K562 (cell line): ENCODE data around the gene COPE. TPM values are rescaled to one million over a fixed set of nuclear protein-coding genes. Genes with fewer than 3 reads are reported as not detected.

Source experiments
- C11orf30 ChIP-seq: fragments of 450-650 bp; IDR thresholded peaks from 2 replicates; pipeline ENCODE4 v1.6.1; 2016; ENCODE audit warnings: low read depth, mild to moderate bottlenecking
- CCNT2 ChIP-seq: IDR thresholded peaks from 2 replicates; pipeline ENCODE4 v1.6.1; 2011; ENCODE audit warnings: borderline replicate concordance, low read depth, mild to moderate bottlenecking, moderate library complexity, mixed read lengths, low read length; ENCODE audit not compliant: insufficient read length; ENCODE audit errors: extremely low read depth
- DACH1 ChIP-seq: fragments of 450-650 bp; IDR thresholded peaks from 2 replicates; pipeline ENCODE4 v1.6.1; 2018; ENCODE audit not compliant: partially characterized antibody
- GTF2E2 ChIP-seq: fragments of 200-800 bp; sonication (Bioruptor generic); IDR thresholded peaks from 2 replicates; pipeline ENCODE4 v1.6.1; 2016; ENCODE audit warnings: missing genetic modification characterization, missing compliant biosample characterization
- HNRNPLL ChIP-seq: fragments of 200-400 bp; formaldehyde crosslinking; IDR thresholded peaks from 2 replicates; pipeline ENCODE4 v1.6.1; 2017; ENCODE audit warnings: low read length, low read depth, mild to moderate bottlenecking; ENCODE audit not compliant: poor library complexity, severe bottlenecking
- HSF4 ChIP-seq: fragments of 250-450 bp; sonication (Bioruptor Pico); IDR thresholded peaks from 2 replicates; pipeline ENCODE4 v2.1.2; 2022; ENCODE audit warnings: mild to moderate bottlenecking, moderate library complexity, borderline replicate concordance
- JUNB ChIP-seq: fragments of 450-650 bp; formaldehyde crosslinking; conservative IDR thresholded peaks from 2 replicates; pipeline ENCODE4 v1.4.0; 2020; ENCODE audit warnings: mild to moderate bottlenecking
- KDM5B ChIP-seq: fragments of 200-600 bp; sonication (generic); IDR thresholded peaks from 2 replicates; pipeline ENCODE4 v1.6.1; 2012; ENCODE audit warnings: low read depth, mild to moderate bottlenecking, moderate library complexity, low read length, control low read depth, inconsistent platforms; ENCODE audit not compliant: insufficient replicate concordance
- KHSRP ChIP-seq: fragments of 450-650 bp; IDR thresholded peaks from 2 replicates; pipeline ENCODE4 v1.6.1; 2017
- MAFG ChIP-seq: fragments of 450-650 bp; conservative IDR thresholded peaks from 2 replicates; pipeline ENCODE4 v1.6.1; 2016; ENCODE audit warnings: missing genetic modification characterization, missing compliant biosample characterization
- MCM2 ChIP-seq: fragments of 450-650 bp; IDR thresholded peaks from 2 replicates; pipeline ENCODE4 v1.6.1; 2017; ENCODE audit warnings: low read depth, mild to moderate bottlenecking
- PCBP1 ChIP-seq: fragments of 200-400 bp; formaldehyde crosslinking; IDR thresholded peaks from 2 replicates; pipeline ENCODE4 v1.6.1; 2018; ENCODE audit warnings: mild to moderate bottlenecking, low read depth, low read length; ENCODE audit not compliant: poor library complexity, severe bottlenecking
- PHB2 ChIP-seq: fragments of 450-650 bp; IDR thresholded peaks from 2 replicates; pipeline ENCODE4 v1.6.1; 2017; ENCODE audit warnings: low read depth
- RHOXF2B ChIP-seq: fragments of 250-450 bp; sonication (Bioruptor Pico); conservative IDR thresholded peaks from 2 replicates; pipeline ENCODE4 v1.5.1; 2021
- SIX5 ChIP-seq, 2 experiments: IDR thresholded peaks; 2 replicates each; pipeline ENCODE4 v1.6.1; 2011; ENCODE audit warnings: low read length in 2 of 2, borderline replicate concordance in 1 of 2, low read depth in 1 of 2, mild to moderate bottlenecking in 1 of 2, moderate library complexity in 1 of 2; ENCODE audit not compliant: insufficient read depth in 1 of 2
- STAT5A ChIP-seq: IDR thresholded peaks from 2 replicates; pipeline ENCODE4 v1.6.1; 2012; ENCODE audit warnings: low read length, inconsistent platforms, borderline replicate concordance
- ZKSCAN3 ChIP-seq: fragments of 250-450 bp; sonication (Bioruptor Pico); IDR thresholded peaks from 2 replicates; pipeline ENCODE4 v1.4.0; 2020
- ZNF134 ChIP-seq: fragments of 250-450 bp; sonication (Bioruptor Pico); conservative IDR thresholded peaks from 2 replicates; pipeline ENCODE4 v1.4.0; 2020
- ZNF263 ChIP-seq: sonication (generic); formaldehyde crosslinking; IDR thresholded peaks from 2 replicates; pipeline ENCODE4 v1.8.0; 2022; ENCODE audit warnings: mild to moderate bottlenecking, missing genetic modification reagents, borderline replicate concordance
- ZNF280B ChIP-seq: fragments of 250-450 bp; sonication (Bioruptor Pico); IDR thresholded peaks from 2 replicates; pipeline ENCODE4 v1.5.1; 2021; ENCODE audit warnings: mild to moderate bottlenecking
- ZNF551 ChIP-seq: fragments of 250-450 bp; sonication (Bioruptor Pico); IDR thresholded peaks from 2 replicates; pipeline ENCODE4 v1.5.0; 2021; ENCODE audit warnings: mild to moderate bottlenecking, moderate library complexity
- ZNF695 ChIP-seq: fragments of 450-650 bp; formaldehyde crosslinking; IDR thresholded peaks from 2 replicates; pipeline ENCODE4 v1.4.0; 2020; ENCODE audit warnings: mild to moderate bottlenecking, moderate library complexity
- ZNF740 ChIP-seq, 3 experiments: fragments of 200-800 bp in 1 of 3; sonication (Bioruptor generic) in 1 of 3; sonication (generic) in 1 of 3; formaldehyde crosslinking in 1 of 3; IDR thresholded peaks; 2 replicates each; pipeline versions ENCODE4 v1.6.1 to v1.8.0; 2016 to 2022; ENCODE audit warnings: mild to moderate bottlenecking in 2 of 3, missing compliant biosample characterization in 2 of 3, missing genetic modification characterization in 2 of 3, missing genetic modification reagents in 1 of 3
- ZNF76 ChIP-seq: fragments of 250-450 bp; sonication (Bioruptor Pico); IDR thresholded peaks from 2 replicates; pipeline ENCODE4 v1.4.0; 2020; ENCODE audit warnings: mild to moderate bottlenecking, moderate library complexity, borderline replicate concordance
- ZNF778 ChIP-seq: fragments of 450-650 bp; formaldehyde crosslinking; IDR thresholded peaks from 2 replicates; pipeline ENCODE4 v1.4.0; 2020; ENCODE audit warnings: mild to moderate bottlenecking, moderate library complexity
- polyA plus RNA-seq, 8 experiments: library from polyadenylated mRNA; depleted of rRNA in 4 of 8; stranded (reverse) in 5 of 8; unstranded in 3 of 8; fragments of >200 nt; fragmentation: Nextera tagmentation in 2 of 8; fragmentation: Illumina TruSeq in 1 of 8; extraction: Ambion mirVana in 2 of 8; extraction: Trizol in 1 of 8; gene quantifications; 2 replicates each; pipeline versions ENCODE4 v1.2.1 to v1.2.3, GENCODE V29; 2011 to 2014; ENCODE audit warnings: inconsistent platforms in 1 of 8, missing spikeins in 1 of 8
- total RNA-seq, 7 experiments: library from RNA; depleted of rRNA in 6 of 7; stranded (reverse); fragments of >200 nt in 6 of 7; fragmentation: Illumina TruSeq in 2 of 7; extraction: Trizol in 2 of 7; gene quantifications; 2 replicates each; pipeline versions ENCODE4 v1.2.1 to v1.2.3, GENCODE V29; 2011 to 2021; ENCODE audit warnings: low replicate concordance in 1 of 7

The COPE gene
- total and polyA plus RNA-seq, 9 of the 15 experiments (the other 6 are each of a cell fraction or from before 2014, with no cell fraction given) = 5.8 to 273 (median 147) TPM

GRCh38 chr19:18919086-18919899, at the start of gene COPE, which contains the start of gene DDX49 (continued):
- TF ChIP-seq JUNB (CRISPR knock-in tag) (no peak), ZNF263 (no peak), ZNF76 (CRISPR knock-in tag) (no peak), HNRNPLL (peak; percentile 54), GTF2E2 (tag) (peak; percentile 85; the same call in 1 of the 2 replicates), HSF4 (CRISPR knock-in tag) (no peak), ZNF134 (no peak), KDM5B (peak; percentile 86), ZNF551 (CRISPR knock-in tag) (no peak), CCNT2 (peak; percentile 42), ZNF778 (CRISPR knock-in tag) (no peak), PCBP1 (no peak), MCM2 (no peak), SIX5 (IDR thresholded peaks at IDR 0.05; ENCODE audit: borderline replicate concordance in 1 of 2, insufficient read depth in 1 of 2, low read depth in 1 of 2, low read length in 2 of 2) (peak; percentile 87 to 92), ZNF695 (CRISPR knock-in tag) (no peak), MAFG (tag) (no peak), ZKSCAN3 (CRISPR knock-in tag) (no peak), C11orf30 (peak; percentile 99), RHOXF2B (CRISPR knock-in tag) (no peak), DACH1 (no peak), PHB2 (no peak), ZNF740 (CRISPR knock-in tag; IDR thresholded peaks at IDR 0.05) (no peak), ZNF740 (tag; IDR thresholded peaks at IDR 0.05) (no peak), STAT5A (no peak), ZNF280B (CRISPR knock-in tag) (no peak), KHSRP (peak; percentile 88)
